HCT116 (cell line): ENCODE results near the gene CPLX3. TPM values are rescaled to one million over a fixed set of nuclear protein-coding genes. Genes with fewer than 3 reads are reported as not detected.

ENCODE experiments used
- ATAC-seq: fragments of 200-7000 bp; cut with Tn5 transposase; 2 replicates; pipeline ENCODE4 v1.9.1; 2020; ENCODE audit warnings: mild to moderate bottlenecking, moderate library complexity
- BruUV-seq: library from RNA; stranded (reverse); fragments of 400-500 nt; replicated peaks from 2 replicates; lab custom pipeline; 2021; lab: Mats Ljungman, UMichigan
- CTCF ChIA-PET: fragments of 300-600 bp; sonication (Branson Sonifier 250); formaldehyde crosslinking; loops from one replicate; lab custom pipeline; 2021; ENCODE audit warnings: antibody characterized with exemption; lab: Charles Lee
- POLR2A ChIA-PET: fragments of 300-600, 350-600 bp; sonication (Branson Sonifier 250); formaldehyde crosslinking; loops from one replicate; lab custom pipeline; 2021; ENCODE audit warnings: antibody characterized with exemption; lab: Charles Lee
- RAD21 ChIA-PET, 2 experiments: fragments of 300-600 bp; sonication (Branson Sonifier 250); formaldehyde crosslinking; loops; one replicate each; lab custom pipeline; 2023; ENCODE audit warnings: low total read pairs in 2 of 2; ENCODE audit not compliant: uncharacterized antibody in 2 of 2, unreplicated experiment in 2 of 2, low non-redundant PET in 1 of 2; lab: Charles Lee
- DNase-seq: peaks from one replicate; pipeline ENCODE4 v3.0.0-alpha.2; 2010; ENCODE audit warnings: low read depth, low spot score
- H2AFZ ChIP-seq: fragments of 200-600 bp; shearing (Covaris generic), sonication (generic); 2 replicates; pipeline ENCODE4 v1.6.1; 2017; ENCODE audit warnings: low read depth, mixed run types, mixed read lengths, antibody characterized with exemption, low read length; ENCODE audit not compliant: poor library complexity, severe bottlenecking
- H3K27ac ChIP-seq: 2 replicates; pipeline ENCODE4 v1.5.1; 2012; ENCODE audit warnings: low read depth, low read length
- H3K27me3 ChIP-seq: fragments of 200-600 bp; sonication (generic); 2 replicates; pipeline ENCODE4 v1.6.1; 2016; ENCODE audit warnings: mixed run types, low read length, mixed read lengths; ENCODE audit not compliant: insufficient read depth
- H3K36me3 ChIP-seq, 2 experiments: fragments of 200-500 bp in 1 of 2; fragments of 200-600 bp in 1 of 2; sonication (Bioruptor generic) in 1 of 2; sonication (generic) in 1 of 2; 2 replicates each; pipeline versions ENCODE4 v1.5.1 to v1.6.1; 2014 to 2016; ENCODE audit warnings: low read length in 2 of 2, inconsistent platforms in 1 of 2, mixed read lengths in 1 of 2, mixed run types in 1 of 2; ENCODE audit not compliant: insufficient read depth in 2 of 2, control insufficient read depth in 1 of 2
- H3K4me1 ChIP-seq, 2 experiments: fragments of 200-600 bp in 1 of 2; sonication (generic) in 1 of 2; 2 replicates each; pipeline versions ENCODE4 v1.5.1 to v1.6.1; 2012 to 2017; ENCODE audit warnings: low read length in 2 of 2, inconsistent platforms in 1 of 2, mild to moderate bottlenecking in 1 of 2, mixed read lengths in 1 of 2, mixed run types in 1 of 2, moderate library complexity in 1 of 2; ENCODE audit not compliant: insufficient read depth in 2 of 2, control insufficient read depth in 1 of 2
- H3K4me2 ChIP-seq: fragments of 200-600 bp; sonication (generic); 2 replicates; pipeline ENCODE4 v1.6.1; 2017; ENCODE audit warnings: mixed run types, low read length, mixed read lengths
- H3K4me3 ChIP-seq, 2 experiments: fragments of 200-600 bp in 1 of 2; sonication (generic) in 1 of 2; replicated peaks in 1 of 2; 2 replicates each; pipeline ENCODE4 v1.5.1; 2011 to 2016; ENCODE audit warnings: low read length in 2 of 2, control low read depth in 1 of 2, low read depth in 1 of 2, mild to moderate bottlenecking in 1 of 2, mixed read lengths in 1 of 2, mixed run types in 1 of 2
- H3K79me2 ChIP-seq: fragments of 200-600 bp; sonication (generic); 2 replicates; pipeline ENCODE4 v1.6.1; 2017; ENCODE audit warnings: mild to moderate bottlenecking, mixed run types, low read length, moderate library complexity, mixed read lengths; ENCODE audit not compliant: insufficient read depth
- H3K9ac ChIP-seq: fragments of 200-600 bp; sonication (generic); 2 replicates; pipeline ENCODE4 v1.6.1; 2016; ENCODE audit warnings: low read length, mixed read lengths
- H3K9me2 ChIP-seq: fragments of 200-600 bp; sonication (generic), shearing (Covaris generic); 2 replicates; pipeline ENCODE4 v1.6.1; 2017; ENCODE audit warnings: mixed run types, mild to moderate bottlenecking, moderate library complexity; ENCODE audit not compliant: insufficient read depth
- H3K9me3 ChIP-seq, 2 experiments: fragments of 200-500 bp in 1 of 2; fragments of 200-600 bp in 1 of 2; sonication (Bioruptor generic) in 1 of 2; sonication (generic) in 1 of 2; 2 replicates each; pipeline ENCODE4 v1.6.1; 2014 to 2017; ENCODE audit warnings: low read length in 2 of 2, mixed read lengths in 2 of 2, inconsistent platforms in 1 of 2, low read depth in 1 of 2, mild to moderate bottlenecking in 1 of 2, mixed run types in 1 of 2, moderate library complexity in 1 of 2; ENCODE audit not compliant: control insufficient read depth in 1 of 2, insufficient read depth in 1 of 2
- H4K20me1 ChIP-seq: fragments of 200-600 bp; sonication (generic), shearing (Covaris generic); 2 replicates; pipeline ENCODE4 v1.6.1; 2017; ENCODE audit warnings: mixed run types, mild to moderate bottlenecking, moderate library complexity; ENCODE audit not compliant: insufficient read depth
- CEBPB ChIP-seq: IDR thresholded peaks from 2 replicates; pipeline ENCODE4 v1.6.1; 2012; ENCODE audit warnings: low read depth
- EGR1 ChIP-seq: IDR thresholded peaks from 2 replicates; pipeline ENCODE4 v1.6.1; 2012; ENCODE audit warnings: low read depth
- EZH2 ChIP-seq: fragments of 200-600 bp; sonication (generic); IDR thresholded peaks from 2 replicates; pipeline ENCODE4 v1.6.1; 2017; ENCODE audit warnings: antibody characterized with exemption, mixed run types
- EZH2phosphoT487 ChIP-seq: fragments of 200-600 bp; IDR thresholded peaks from 2 replicates; pipeline ENCODE4 v1.6.1; 2018; ENCODE audit warnings: antibody characterized with exemption, borderline replicate concordance
- FOSL1 ChIP-seq: IDR thresholded peaks from 2 replicates; pipeline ENCODE4 v1.6.1; 2012; ENCODE audit warnings: low read depth
- JUND ChIP-seq: IDR thresholded peaks from 2 replicates; pipeline ENCODE4 v1.6.1; 2012
- POLR2AphosphoS5 ChIP-seq: IDR thresholded peaks from 2 replicates; pipeline ENCODE4 v1.6.1; 2011; ENCODE audit warnings: mild to moderate bottlenecking, low read depth, low read length, moderate library complexity
- RAD21 ChIP-seq: IDR thresholded peaks from 2 replicates; pipeline ENCODE4 v1.6.1; 2012; ENCODE audit warnings: low read depth, mild to moderate bottlenecking
- SIN3A ChIP-seq: IDR thresholded peaks from 2 replicates; pipeline ENCODE4 v1.6.1; 2012; ENCODE audit warnings: low read depth
- TCF7L2 ChIP-seq: IDR thresholded peaks from 2 replicates; pipeline ENCODE4 v1.7.0; 2011; ENCODE audit warnings: borderline replicate concordance, inconsistent platforms; ENCODE audit not compliant: insufficient read depth, insufficient read length; ENCODE audit errors: extremely low read depth
- ZFX ChIP-seq: fragments of 450-650 bp; IDR thresholded peaks from 2 replicates; pipeline ENCODE4 v1.6.1; 2017
- intact Hi-C: fragments of 100-400 bp; cut with micrococcal nuclease; formaldehyde crosslinking; loops from 2 replicates; pipeline ENCODE4 v1.10.0; 2022
- total RNA-seq: library from RNA; stranded (reverse); gene quantifications from one replicate; pipeline ENCODE4 v1.2.1, GENCODE V29; 2021; ENCODE audit not compliant: unreplicated experiment
- TF ChIP-seq, protein P1 (sequence below): IDR thresholded peaks from 2 replicates; pipeline ENCODE4 v1.6.1; 2012
- TF ChIP-seq, protein P2 (sequence below): IDR thresholded peaks from 2 replicates; pipeline ENCODE4 v1.6.1; 2012
- TF ChIP-seq, protein P3 (sequence below): IDR thresholded peaks from 2 replicates; pipeline ENCODE4 v1.6.1; 2012; ENCODE audit warnings: low read depth
- TF ChIP-seq, protein P4 (sequence below), 3 experiments: fragments of 200-600 bp in 1 of 3; sonication (generic) in 1 of 3; IDR thresholded peaks in 2 of 3; conservative IDR thresholded peaks in 1 of 3; 2 replicates each; pipeline ENCODE4 v1.5.1; 2012 to 2017; ENCODE audit warnings: low read depth in 2 of 3, low read length in 2 of 3, antibody characterized with exemption in 1 of 3, borderline replicate concordance in 1 of 3, control low read depth in 1 of 3, mild to moderate bottlenecking in 1 of 3, mixed read lengths in 1 of 3, mixed run types in 1 of 3, moderate library complexity in 1 of 3; ENCODE audit not compliant: insufficient read depth in 1 of 3

CPLX3 gene
- total RNA-seq, 1 experiment from 2014 or later: not detected

DNA sequence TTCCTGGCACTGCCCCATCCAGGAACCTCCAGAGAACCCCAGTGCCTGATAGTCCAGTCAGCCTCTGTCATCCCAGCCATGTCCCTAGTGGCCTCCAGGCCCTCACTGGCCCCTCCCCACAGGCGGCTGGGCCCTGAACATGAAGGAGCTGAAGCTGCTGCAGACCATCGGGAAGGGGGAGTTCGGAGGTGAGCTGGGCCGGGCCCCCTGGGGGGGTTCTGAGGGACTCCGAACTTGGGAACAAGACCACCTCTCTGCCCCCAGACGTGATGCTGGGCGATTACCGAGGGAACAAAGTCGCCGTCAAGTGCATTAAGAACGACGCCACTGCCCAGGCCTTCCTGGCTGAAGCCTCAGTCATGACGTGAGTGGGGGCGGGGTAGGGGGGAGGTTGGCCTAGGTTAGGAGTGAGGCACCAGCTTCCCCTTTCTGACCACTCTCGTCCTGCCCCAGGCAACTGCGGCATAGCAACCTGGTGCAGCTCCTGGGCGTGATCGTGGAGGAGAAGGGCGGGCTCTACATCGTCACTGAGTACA is 25.8 kb upstream of the CPLX3 start:
- Histone ChIP-seq H2AFZ (no peak overlapping the region), H3K4me1 (peaks cover 3 to 13% of the 10 kb centered on the region in 2 experiments; a peak in 3 of 4 replicates), H3K36me3 (peaks cover 13 to 31% of the 10 kb centered on the region in 2 experiments), H3K79me2 (no peaks in the 10 kb centered on the region), H3K27me3 (no peaks in the 10 kb centered on the region), H3K9me3 (no peaks in the 10 kb centered on the region), H3K9me2 (no peaks in the 10 kb centered on the region), H3K4me3 (no peak overlapping the region), H4K20me1 (no peaks in the 10 kb centered on the region), H3K4me2 (0 out of 2 replicates have a peak overlapping the region, but pooled peaks have one; percentile 18), H3K9ac (no peak overlapping the region), H3K27ac (no peak overlapping the region)
- no peak for DNase-seq
- ChIA-PET POLR2A (no interaction called here), RAD21 (no interaction called here), CTCF (interaction anchor here (0.8 to 1.5 kb wide), 2 partner anchors 10 to 31 kb away, joined by 3 to 4 read pairs; no protein-coding TSS in a partner anchor)
- no TSS peak for BruUV-seq
- intact Hi-C loops: loop anchor here (2.0 kb wide), 1 partner anchor 30 kb away; no protein-coding TSS in a partner anchor
- TF ChIP-seq, protein P1, sequence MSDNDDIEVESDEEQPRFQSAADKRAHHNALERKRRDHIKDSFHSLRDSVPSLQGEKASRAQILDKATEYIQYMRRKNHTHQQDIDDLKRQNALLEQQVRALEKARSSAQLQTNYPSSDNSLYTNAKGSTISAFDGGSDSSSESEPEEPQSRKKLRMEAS: no peak
- TF ChIP-seq SIN3A (no peak), ZFX (no peak), EZH2phosphoT487 (no peak), CEBPB (no peak), EGR1 (no peak), EZH2 (no peak), POLR2AphosphoS5 (no peak), FOSL1 (no peak), JUND (no peak), TCF7L2 (no peak), RAD21 (no peak)
- TF ChIP-seq, protein P2, sequence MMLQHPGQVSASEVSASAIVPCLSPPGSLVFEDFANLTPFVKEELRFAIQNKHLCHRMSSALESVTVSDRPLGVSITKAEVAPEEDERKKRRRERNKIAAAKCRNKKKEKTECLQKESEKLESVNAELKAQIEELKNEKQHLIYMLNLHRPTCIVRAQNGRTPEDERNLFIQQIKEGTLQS: no peak
- TF ChIP-seq, protein P3, sequence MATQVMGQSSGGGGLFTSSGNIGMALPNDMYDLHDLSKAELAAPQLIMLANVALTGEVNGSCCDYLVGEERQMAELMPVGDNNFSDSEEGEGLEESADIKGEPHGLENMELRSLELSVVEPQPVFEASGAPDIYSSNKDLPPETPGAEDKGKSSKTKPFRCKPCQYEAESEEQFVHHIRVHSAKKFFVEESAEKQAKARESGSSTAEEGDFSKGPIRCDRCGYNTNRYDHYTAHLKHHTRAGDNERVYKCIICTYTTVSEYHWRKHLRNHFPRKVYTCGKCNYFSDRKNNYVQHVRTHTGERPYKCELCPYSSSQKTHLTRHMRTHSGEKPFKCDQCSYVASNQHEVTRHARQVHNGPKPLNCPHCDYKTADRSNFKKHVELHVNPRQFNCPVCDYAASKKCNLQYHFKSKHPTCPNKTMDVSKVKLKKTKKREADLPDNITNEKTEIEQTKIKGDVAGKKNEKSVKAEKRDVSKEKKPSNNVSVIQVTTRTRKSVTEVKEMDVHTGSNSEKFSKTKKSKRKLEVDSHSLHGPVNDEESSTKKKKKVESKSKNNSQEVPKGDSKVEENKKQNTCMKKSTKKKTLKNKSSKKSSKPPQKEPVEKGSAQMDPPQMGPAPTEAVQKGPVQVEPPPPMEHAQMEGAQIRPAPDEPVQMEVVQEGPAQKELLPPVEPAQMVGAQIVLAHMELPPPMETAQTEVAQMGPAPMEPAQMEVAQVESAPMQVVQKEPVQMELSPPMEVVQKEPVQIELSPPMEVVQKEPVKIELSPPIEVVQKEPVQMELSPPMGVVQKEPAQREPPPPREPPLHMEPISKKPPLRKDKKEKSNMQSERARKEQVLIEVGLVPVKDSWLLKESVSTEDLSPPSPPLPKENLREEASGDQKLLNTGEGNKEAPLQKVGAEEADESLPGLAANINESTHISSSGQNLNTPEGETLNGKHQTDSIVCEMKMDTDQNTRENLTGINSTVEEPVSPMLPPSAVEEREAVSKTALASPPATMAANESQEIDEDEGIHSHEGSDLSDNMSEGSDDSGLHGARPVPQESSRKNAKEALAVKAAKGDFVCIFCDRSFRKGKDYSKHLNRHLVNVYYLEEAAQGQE: no peak
- TF ChIP-seq, protein P4, sequence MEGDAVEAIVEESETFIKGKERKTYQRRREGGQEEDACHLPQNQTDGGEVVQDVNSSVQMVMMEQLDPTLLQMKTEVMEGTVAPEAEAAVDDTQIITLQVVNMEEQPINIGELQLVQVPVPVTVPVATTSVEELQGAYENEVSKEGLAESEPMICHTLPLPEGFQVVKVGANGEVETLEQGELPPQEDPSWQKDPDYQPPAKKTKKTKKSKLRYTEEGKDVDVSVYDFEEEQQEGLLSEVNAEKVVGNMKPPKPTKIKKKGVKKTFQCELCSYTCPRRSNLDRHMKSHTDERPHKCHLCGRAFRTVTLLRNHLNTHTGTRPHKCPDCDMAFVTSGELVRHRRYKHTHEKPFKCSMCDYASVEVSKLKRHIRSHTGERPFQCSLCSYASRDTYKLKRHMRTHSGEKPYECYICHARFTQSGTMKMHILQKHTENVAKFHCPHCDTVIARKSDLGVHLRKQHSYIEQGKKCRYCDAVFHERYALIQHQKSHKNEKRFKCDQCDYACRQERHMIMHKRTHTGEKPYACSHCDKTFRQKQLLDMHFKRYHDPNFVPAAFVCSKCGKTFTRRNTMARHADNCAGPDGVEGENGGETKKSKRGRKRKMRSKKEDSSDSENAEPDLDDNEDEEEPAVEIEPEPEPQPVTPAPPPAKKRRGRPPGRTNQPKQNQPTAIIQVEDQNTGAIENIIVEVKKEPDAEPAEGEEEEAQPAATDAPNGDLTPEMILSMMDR (IDR thresholded peaks at IDR 0.05 in 2 of 3, conservative IDR thresholded peaks at IDR 0.05 in 1 of 3; ENCODE audit: borderline replicate concordance in 1 of 3, insufficient read depth in 1 of 3, low read depth in 2 of 3, low read length in 2 of 3): no peak
- peak; percentile 17; the same call in 1 of the 2 replicates for ATAC-seq
